Stomach (tissue), 9 donors: ENCODE results near the gene TSNAXIP1. TPM values are rescaled to one million over a fixed set of nuclear protein-coding genes. Genes with fewer than 3 reads are reported as not detected.

ENCODE experiments used
- DNase-seq, 2 donors: peaks; one replicate each; pipeline versions ENCODE4 v3.0.0 to v3.0.0-alpha.2; 2013 to 2019
- H3K27ac ChIP-seq, 5 donors: fragments of 200-600 bp in 4 of 5; sonication (generic) in 4 of 5; one replicate each; pipeline ENCODE4 v1.5.1; 2013 to 2019; ENCODE audit warnings: mild to moderate bottlenecking in 1 of 5, moderate library complexity in 1 of 5
- H3K27me3 ChIP-seq, 3 donors: fragments of 200-600 bp; sonication (generic); one replicate each; pipeline ENCODE4 v1.5.1; 2017 to 2019; ENCODE audit warnings: mixed run types in 1 of 3
- H3K36me3 ChIP-seq, 4 donors: fragments of 200-600 bp; sonication (generic); 1 replicate in 3 of 4; 2 replicates in 1 of 4; pipeline ENCODE4 v1.5.1; 2016 to 2019
- H3K4me1 ChIP-seq, 4 donors: fragments of 200-600 bp; sonication (generic); one replicate each; pipeline ENCODE4 v1.5.1; 2016 to 2019
- H3K4me3 ChIP-seq, 4 donors: fragments of 200-600 bp; sonication (generic) in 3 of 4; one replicate each; pipeline ENCODE4 v1.5.1; 2016 to 2019; ENCODE audit warnings: mild to moderate bottlenecking in 1 of 4
- H3K9me3 ChIP-seq, 4 donors: fragments of 200-600 bp; sonication (generic); one replicate each; pipeline ENCODE4 v1.5.1; 2016 to 2019
- CTCF ChIP-seq, 7 experiments: fragments of 450-650 bp in 4 of 7; fragments of 200-600 bp in 3 of 7; sonication (generic) in 3 of 7; IDR thresholded peaks; one replicate each; pipeline ENCODE4 v1.5.1; 2016 to 2019; ENCODE audit warnings: antibody characterized with exemption in 7 of 7, control low read depth in 2 of 7, mild to moderate bottlenecking in 1 of 7
- EP300 ChIP-seq: sonication (generic); formaldehyde crosslinking; IDR thresholded peaks from one replicate; pipeline ENCODE4 v1.6.1; 2017; ENCODE audit warnings: antibody characterized with exemption
- POLR2A ChIP-seq, 4 donors: fragments of 450-650 bp; IDR thresholded peaks; one replicate each; pipeline ENCODE4 v1.6.1; 2016; ENCODE audit warnings: antibody characterized with exemption in 4 of 4, control low read depth in 2 of 4, mild to moderate bottlenecking in 1 of 4, moderate library complexity in 1 of 4
- POLR2AphosphoS5 ChIP-seq, 3 donors: sonication (generic); formaldehyde crosslinking; IDR thresholded peaks; one replicate each; pipeline ENCODE4 v1.6.1; 2016; ENCODE audit warnings: antibody characterized with exemption in 3 of 3
- WGBS, 5 donors: extraction: QIAGEN DNeasy Blood & Tissue Kit in 3 of 5; methylation state at CpG; one replicate each; pipeline versions ENCODE4 v1.1.5 to v1.1.7; 2013 to 2018; 5-methylcytosine and 5-hydroxymethylcytosine counted together
- intact Hi-C: fragments of 100-400 bp; cut with DNase I; formaldehyde crosslinking; loops from one replicate; pipeline ENCODE4 v1.15.1; 2023; ENCODE audit warnings: low total_unique reads
- polyA plus RNA-seq, 3 donors: library from polyadenylated mRNA; stranded (reverse); fragments of 200-250 nt; gene quantifications; one replicate each; pipeline ENCODE4 v1.2.3, GENCODE V29; 2013
- total RNA-seq, 5 donors: library from RNA; depleted of rRNA; stranded (reverse); fragments of >200 nt; gene quantifications; one replicate each; pipeline versions ENCODE4 v1.1.0 to v1.2.3, GENCODE V29; 2014 to 2016
- donor health status: healthy with polysubstance abuse.
- donor health status: Bipolar disorder and iron deficiency.
- donor health status: healthy.

Gene TSNAXIP1
- total and polyA plus RNA-seq, 8 donors, result 0.45 to 25.7 (median 1.2) TPM; not detected in 1

GRCh38 chr16:67773099-67773498 lies 33.6 kb upstream of the TSNAXIP1 start:
- 14 to 43% (median 36%) methylated on average over 4 of the region's 4 CpGs for WGBS, 5 donors
- peak in 1 of 2 donors; percentile 55 for DNase-seq
- intact Hi-C loops, result no loop called here
- Histone ChIP-seq H3K27ac (peak overlapping the region in 3 of 5 donors; percentile 33 to 71 (median 46)), H3K9me3 (no peaks in the 10 kb centered on the region), H3K27me3 (no peaks in the 10 kb centered on the region), H3K36me3 (peaks cover 2 to 21% (median 19%) of the 10 kb centered on the region in 4 donors), H3K4me1 (peaks cover 15 to 22% (median 18%) of the 10 kb centered on the region in 4 donors), H3K4me3 (no peak overlapping the region)
- TF ChIP-seq POLR2AphosphoS5 (IDR thresholded peaks at IDR 0.05) (no peak), CTCF (IDR thresholded peaks at IDR 0.05) (no peak), POLR2A (IDR thresholded peaks at IDR 0.05) (no peak), EP300 (no peak)

GRCh38 chr16:67773569-67774456 lies 32.9 kb upstream of the TSNAXIP1 start:
- Histone ChIP-seq H3K36me3 (peaks cover 2 to 21% (median 19%) of the 10 kb centered on the region in 4 donors), H3K4me3 (no peak overlapping the region), H3K27ac (peak overlapping the region in 3 of 5 donors; percentile 33 to 71 (median 46)), H3K27me3 (no peaks in the 10 kb centered on the region), H3K4me1 (peaks cover 15 to 22% (median 19%) of the 10 kb centered on the region in 4 donors), H3K9me3 (no peaks in the 10 kb centered on the region)
- 36 to 54% (median 46%) methylated on average over 6 of the region's 6 CpGs for WGBS, 5 donors
- TF ChIP-seq POLR2AphosphoS5 (IDR thresholded peaks at IDR 0.05) (peak in 1 of 3 donors; percentile 16), POLR2A (IDR thresholded peaks at IDR 0.05) (no peak)
- DNase-seq, result peak in 1 of 2 donors; percentile 24
- intact Hi-C loops, result no loop called here

- peak overlapping the region in 1 of 5 donors; percentile 71 for H3K27ac ChIP-seq
- no peak for DNase-seq
Observed at GRCh38 chr16:67774457-67774853, 32.2 kb upstream of the TSNAXIP1 start.

GRCh38 chr16:67775273-67775672 lies 31.4 kb upstream of the TSNAXIP1 start:
- DNase-seq, result no peak
- intact Hi-C loops, result no loop called here
- no peaks in the 10 kb centered on the region for H3K9me3 ChIP-seq
- H3K4me3 ChIP-seq, result no peak overlapping the region
- WGBS, 5 donors, result 94 to 97% (median 96%) methylated on average over 6 of the region's 6 CpGs
- no peaks in the 10 kb centered on the region for H3K27me3 ChIP-seq
- H3K27ac ChIP-seq, result no peak overlapping the region
- peaks cover 18 to 37% (median 33%) of the 10 kb centered on the region in 4 donors for H3K4me1 ChIP-seq
- TF ChIP-seq POLR2A (IDR thresholded peaks at IDR 0.05) (no peak), CTCF (IDR thresholded peaks at IDR 0.05) (no peak)
- peaks cover 2 to 15% (median 14%) of the 10 kb centered on the region in 4 donors for H3K36me3 ChIP-seq

More at GRCh38 chr16:67774457-67774853, 32.2 kb upstream of the TSNAXIP1 start:
- intact Hi-C loops, result no loop called here
- H3K4me3 ChIP-seq, result no peak overlapping the region
- H3K36me3 ChIP-seq, result peaks cover 2 to 21% (median 19%) of the 10 kb centered on the region in 4 donors
- H3K4me1 ChIP-seq, result peaks cover 15 to 29% (median 25%) of the 10 kb centered on the region in 4 donors
- H3K27me3 ChIP-seq, result no peaks in the 10 kb centered on the region
- TF ChIP-seq EP300 (no peak), CTCF (IDR thresholded peaks at IDR 0.05) (no peak)
- 70 to 94% (median 88%) methylated on average over 2 to 3 of the region's 3 CpGs for WGBS, 5 donors
- H3K9me3 ChIP-seq, result no peaks in the 10 kb centered on the region
